NCI-H510A treated with DMSO at 0.1 percent for 48 hours (cell line): ENCODE results near the gene PEMT.

Experiments
- DNase-seq: peaks from one replicate; lab custom pipeline; 2025; lab: John Stamatoyannopoulos, UW

The PEMT gene

GRCh38 chr17:17605083-17605728, 13.7 kb upstream of the PEMT start:
- no peak for DNase-seq

GRCh38 chr17:17603895-17604225, 12.4 kb upstream of the PEMT start:
- no peak for DNase-seq

GRCh38 chr17:17603178-17603894, 11.8 kb upstream of the PEMT start:
- DNase-seq, result peak; percentile 77

GRCh38 chr17:17599965-17600364, 8.5 kb upstream of the PEMT start:
- DNase-seq, result no peak

GRCh38 chr17:17598003-17598402, 6.5 kb upstream of the PEMT start:
- DNase-seq, result no peak

GRCh38 chr17:17595755-17596154, 4.2 kb upstream of the PEMT start:
- no peak for DNase-seq

- DNase-seq, result no peak
Observed at GRCh38 chr17:17593222-17593620, 1.7 kb upstream of the PEMT start.

- DNase-seq, result no peak
Observed at GRCh38 chr17:17590883-17591354, 589 bp downstream of the PEMT start.

GRCh38 chr17:17590141-17590751, 1.3 kb downstream of the PEMT start:
- peak; percentile 26 for DNase-seq

- no peak for DNase-seq
Observed at GRCh38 chr17:17587614-17588337, 3.7 kb downstream of the PEMT start.

GRCh38 chr17:17582372-17582771, 9.1 kb downstream of the PEMT start:
- no peak for DNase-seq

- DNase-seq, result no peak
Observed at GRCh38 chr17:17581509-17581908, 10.0 kb downstream of the PEMT start.

GRCh38 chr17:17580662-17581470, 10.6 kb downstream of the PEMT start:
- DNase-seq, result no peak

- peak; percentile 68 for DNase-seq
Observed at GRCh38 chr17:17579691-17580090, 11.8 kb downstream of the PEMT start.

- no peak for DNase-seq
Observed at GRCh38 chr17:17577373-17577772, 14.1 kb downstream of the PEMT start.

- no peak for DNase-seq
Observed at GRCh38 chr17:17576772-17577234, 14.7 kb downstream of the PEMT start.

- DNase-seq, result no peak
Observed at GRCh38 chr17:17575360-17576251, 15.9 kb downstream of the PEMT start.

GRCh38 chr17:17573912-17574311, 17.6 kb downstream of the PEMT start:
- no peak for DNase-seq

GRCh38 chr17:17572010-17572785, 19.3 kb downstream of the PEMT start:
- no peak for DNase-seq
